AG09309 (cell line): ENCODE measurements around the gene GALNT18.

Experiments used
- DNase-seq: peaks from one replicate; pipeline ENCODE4 v3.0.0-alpha.2; 2010; ENCODE audit warnings: low read depth
- H3K4me3 ChIP-seq: 2 replicates; pipeline ENCODE4 v1.5.1; 2011; ENCODE audit warnings: mild to moderate bottlenecking, low read depth, low read length, moderate library complexity; ENCODE audit not compliant: control insufficient read depth
- TF ChIP-seq, protein P1 (sequence below): IDR thresholded peaks from 2 replicates; pipeline ENCODE4 v1.5.1; 2011; ENCODE audit warnings: mild to moderate bottlenecking, low read depth, low read length, inconsistent platforms; ENCODE audit not compliant: insufficient read depth, control insufficient read depth; ENCODE audit errors: missing control alignments

The GALNT18 gene

DNA sequence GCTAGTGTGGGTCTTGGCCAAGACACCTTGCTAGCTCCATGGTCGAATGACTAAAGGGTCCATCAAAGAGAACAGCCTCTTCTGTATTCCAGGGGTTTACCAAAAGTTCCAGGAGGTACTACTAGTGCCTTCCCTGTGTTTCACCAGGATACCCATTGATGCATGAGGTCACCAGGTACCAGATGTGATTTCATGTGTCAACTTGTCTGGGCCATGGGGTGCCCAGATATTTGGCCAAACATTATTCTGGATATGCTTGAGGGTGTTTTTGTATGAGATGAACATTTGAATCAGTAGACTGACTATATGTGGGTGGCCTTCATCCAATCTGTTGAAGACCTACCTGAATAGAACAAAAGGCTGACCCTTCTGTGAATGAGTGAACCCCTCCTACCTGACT is 92.8 kb downstream of the GALNT18 start:
- no peak overlapping the region for H3K4me3 ChIP-seq
- TF ChIP-seq, protein P1, sequence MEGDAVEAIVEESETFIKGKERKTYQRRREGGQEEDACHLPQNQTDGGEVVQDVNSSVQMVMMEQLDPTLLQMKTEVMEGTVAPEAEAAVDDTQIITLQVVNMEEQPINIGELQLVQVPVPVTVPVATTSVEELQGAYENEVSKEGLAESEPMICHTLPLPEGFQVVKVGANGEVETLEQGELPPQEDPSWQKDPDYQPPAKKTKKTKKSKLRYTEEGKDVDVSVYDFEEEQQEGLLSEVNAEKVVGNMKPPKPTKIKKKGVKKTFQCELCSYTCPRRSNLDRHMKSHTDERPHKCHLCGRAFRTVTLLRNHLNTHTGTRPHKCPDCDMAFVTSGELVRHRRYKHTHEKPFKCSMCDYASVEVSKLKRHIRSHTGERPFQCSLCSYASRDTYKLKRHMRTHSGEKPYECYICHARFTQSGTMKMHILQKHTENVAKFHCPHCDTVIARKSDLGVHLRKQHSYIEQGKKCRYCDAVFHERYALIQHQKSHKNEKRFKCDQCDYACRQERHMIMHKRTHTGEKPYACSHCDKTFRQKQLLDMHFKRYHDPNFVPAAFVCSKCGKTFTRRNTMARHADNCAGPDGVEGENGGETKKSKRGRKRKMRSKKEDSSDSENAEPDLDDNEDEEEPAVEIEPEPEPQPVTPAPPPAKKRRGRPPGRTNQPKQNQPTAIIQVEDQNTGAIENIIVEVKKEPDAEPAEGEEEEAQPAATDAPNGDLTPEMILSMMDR = no peak

DNA sequence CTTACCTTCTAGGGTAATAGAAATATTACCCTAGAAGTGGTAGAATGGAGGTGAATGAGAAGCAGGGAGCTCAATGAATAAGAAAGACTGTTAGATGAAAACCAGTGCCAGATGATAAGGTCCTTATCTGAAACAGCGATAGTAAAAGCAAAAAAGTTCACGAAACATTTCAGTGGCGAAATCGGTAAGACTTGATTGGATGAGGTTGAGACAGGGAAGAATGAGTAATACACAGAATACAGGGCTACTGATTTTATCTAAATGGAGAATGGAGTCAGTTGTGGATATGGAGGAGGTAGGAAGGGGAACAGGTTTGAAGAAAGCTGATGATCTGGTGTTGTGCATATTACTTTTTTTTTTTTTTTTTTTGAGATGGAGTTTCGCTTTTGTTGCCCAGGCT is 96.5 kb downstream of the GALNT18 start:
- DNase-seq = no peak
- H3K4me3 ChIP-seq = no peak overlapping the region
- TF ChIP-seq, protein P1 = no peak

More for the DNA sequence above, 92.8 kb downstream of the GALNT18 start:
- DNase-seq = no peak

DNA sequence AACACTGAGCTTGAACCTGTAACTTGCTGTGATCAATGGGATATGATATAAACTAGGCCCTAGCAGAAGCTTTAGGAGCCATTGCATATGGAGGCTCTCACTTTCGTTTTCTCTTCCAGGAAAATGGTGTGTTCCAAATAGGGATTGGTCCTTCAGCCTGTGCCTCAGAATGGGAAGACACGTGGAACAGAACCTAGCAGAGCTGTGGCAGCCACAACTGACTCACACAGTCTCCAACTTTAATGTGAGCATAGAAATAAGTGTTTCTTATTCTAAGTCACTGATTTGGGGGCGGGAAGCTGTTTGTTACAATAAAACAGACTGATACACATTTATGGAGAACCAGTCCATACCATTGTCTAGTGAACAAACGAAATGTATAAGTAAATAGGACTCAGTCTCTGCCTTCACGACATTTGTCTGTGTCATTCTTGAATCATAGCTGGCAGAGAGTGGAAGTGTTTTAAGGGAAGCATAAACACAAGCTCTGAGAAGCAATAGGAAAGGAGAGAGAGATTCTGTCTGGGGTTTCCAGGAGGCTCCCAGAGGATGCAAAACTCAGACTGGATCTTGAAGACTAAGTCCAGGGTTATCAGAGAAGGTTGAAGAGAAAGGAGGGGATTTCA is 97.3 kb downstream of the GALNT18 start:
- no peak for DNase-seq
- TF ChIP-seq, protein P1 = no peak
- no peak overlapping the region for H3K4me3 ChIP-seq

DNA sequence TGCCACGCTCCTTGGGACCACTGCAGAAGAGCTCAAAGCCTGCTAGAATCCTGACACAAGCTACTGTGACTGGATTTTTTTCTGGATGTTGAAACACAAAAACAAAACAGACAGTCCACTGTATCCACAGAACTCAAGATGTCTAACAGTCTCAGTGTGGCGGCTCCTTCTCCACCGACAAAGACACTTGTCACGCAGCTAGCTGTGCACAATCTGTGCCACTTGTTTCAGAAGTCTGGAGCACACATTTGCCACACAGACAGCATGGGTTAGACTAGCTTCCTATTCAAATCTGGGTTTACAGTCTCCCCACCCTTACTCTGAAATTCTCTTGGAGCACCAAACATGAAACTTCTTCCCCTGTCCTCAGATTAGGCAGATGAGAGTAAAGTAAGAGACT is 99.2 kb downstream of the GALNT18 start:
- H3K4me3 ChIP-seq = no peak overlapping the region
- TF ChIP-seq, protein P1 = no peak
- no peak for DNase-seq

DNA sequence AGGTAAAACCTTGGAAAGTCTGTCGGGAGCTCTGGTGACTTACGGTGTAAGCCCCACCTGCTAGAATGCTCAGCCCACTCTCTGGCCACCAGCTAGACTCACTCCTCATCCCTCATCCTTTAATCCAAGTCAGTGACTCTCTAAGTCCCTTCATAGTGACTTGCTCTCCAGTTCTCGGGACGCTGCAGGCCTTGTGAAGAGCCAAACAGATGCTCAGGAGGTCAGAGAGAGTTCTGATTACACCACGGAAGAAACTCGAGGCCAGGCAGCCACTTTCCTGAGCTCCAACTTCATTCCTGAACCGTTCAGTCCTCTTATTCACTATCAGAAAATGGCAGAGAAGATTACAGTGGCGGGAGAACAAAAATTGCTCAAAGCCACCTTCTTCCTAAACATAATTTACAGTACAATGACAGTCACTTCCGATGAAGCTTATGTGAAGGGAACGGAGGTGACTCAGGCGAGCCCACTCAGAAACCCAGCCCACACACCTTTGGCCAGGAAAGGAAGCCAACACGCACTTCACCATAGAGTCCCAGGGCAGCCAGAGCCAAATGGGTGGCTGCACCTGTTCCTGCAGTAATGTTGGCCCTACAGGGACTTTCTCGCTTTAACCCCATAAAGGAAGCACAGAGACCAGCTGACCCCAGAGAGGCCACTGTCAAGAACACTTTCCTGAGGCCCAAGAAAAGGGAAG is 100.4 kb downstream of the GALNT18 start:
- no peak for DNase-seq
- H3K4me3 ChIP-seq = no peak overlapping the region
- TF ChIP-seq, protein P1 = no peak

DNA sequence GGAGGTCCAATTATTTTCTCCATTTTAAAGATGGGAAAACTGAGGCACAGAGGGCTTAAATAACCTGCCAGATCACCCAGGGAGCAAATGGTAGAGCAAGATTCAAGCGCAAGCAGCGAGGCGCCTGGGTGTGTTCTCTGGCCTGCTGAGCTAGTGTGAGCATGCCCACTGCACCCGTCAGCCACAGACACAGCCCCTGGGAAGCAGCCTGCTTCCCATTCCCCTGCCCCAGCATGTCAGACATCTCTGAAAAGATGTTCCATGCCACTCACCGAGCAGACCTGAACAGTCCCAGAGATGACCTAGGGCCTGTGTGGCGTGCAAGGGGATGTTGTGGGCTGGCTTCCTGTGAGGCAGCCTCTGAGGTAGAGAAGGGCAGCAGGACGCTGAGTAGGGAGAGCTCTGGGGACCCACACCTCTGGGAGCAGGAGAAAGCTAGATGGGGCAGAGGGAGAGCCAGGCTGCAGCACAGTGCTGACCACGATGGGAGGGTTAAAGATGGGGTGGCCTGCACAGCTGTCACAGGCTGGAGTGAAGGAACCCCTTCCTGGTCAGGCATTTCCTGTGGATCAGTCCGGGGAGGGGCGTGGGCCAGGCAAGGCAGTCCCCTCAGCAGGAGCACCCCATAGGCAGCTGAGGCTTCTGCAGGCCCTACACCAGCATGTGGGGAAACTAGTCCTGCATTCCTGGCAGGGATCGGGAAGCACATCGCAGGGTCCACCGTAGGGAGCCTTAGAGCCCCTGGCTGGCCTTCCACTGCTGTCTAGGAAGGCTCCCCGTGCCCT is 101.4 kb downstream of the GALNT18 start:
- H3K4me3 ChIP-seq = no peak overlapping the region
- TF ChIP-seq, protein P1 = no peak
- DNase-seq = no peak
